GM12878 (cell line): Measurements from ENCODE around the gene TERB1. TPM values are rescaled to one million over a fixed set of nuclear protein-coding genes. Genes with fewer than 3 reads are reported as not detected.

Experiments used
- BACH1 ChIP-seq: fragments of 450-650 bp; IDR thresholded peaks from 2 replicates; pipeline ENCODE4 v1.6.1; 2017; ENCODE audit warnings: mild to moderate bottlenecking, borderline replicate concordance
- BRCA1 ChIP-seq: IDR thresholded peaks from 2 replicates; pipeline ENCODE4 v1.6.1; 2011; ENCODE audit warnings: low read depth, low read length, improper control_type of control experiment
- MAX ChIP-seq: IDR thresholded peaks from 2 replicates; pipeline ENCODE4 v1.6.1; 2012; ENCODE audit warnings: low read depth, low read length, improper control_type of control experiment
- MTA2 ChIP-seq: fragments of 450-650 bp; IDR thresholded peaks from 2 replicates; pipeline ENCODE4 v1.6.1; 2016; ENCODE audit warnings: low read depth, mild to moderate bottlenecking, moderate library complexity
- PBX3 ChIP-seq: IDR thresholded peaks from 2 replicates; pipeline ENCODE4 v1.6.1; 2011; ENCODE audit warnings: mild to moderate bottlenecking, low read depth, low read length, moderate library complexity; ENCODE audit not compliant: insufficient replicate concordance
- POLR2A ChIP-seq: IDR thresholded peaks from 2 replicates; pipeline ENCODE4 v1.6.1; 2011; ENCODE audit warnings: low read depth, mild to moderate bottlenecking, low read length
- RAD51 ChIP-seq: fragments of 450-650 bp; IDR thresholded peaks from 2 replicates; pipeline ENCODE4 v1.6.1; 2016; ENCODE audit warnings: moderate library complexity, mild to moderate bottlenecking, inconsistent platforms
- RB1 ChIP-seq: fragments of 450-650 bp; formaldehyde crosslinking; IDR thresholded peaks from 2 replicates; pipeline ENCODE4 v1.6.1; 2017; ENCODE audit warnings: mild to moderate bottlenecking, borderline replicate concordance
- SKIL ChIP-seq: fragments of 450-650 bp; IDR thresholded peaks from 2 replicates; pipeline ENCODE4 v1.6.1; 2017; ENCODE audit warnings: mild to moderate bottlenecking, low read depth, inconsistent platforms; ENCODE audit not compliant: poor library complexity, severe bottlenecking
- SUPT20H ChIP-seq: IDR thresholded peaks from 2 replicates; pipeline ENCODE4 v1.6.1; 2011; ENCODE audit warnings: low read depth, mild to moderate bottlenecking, low read length, moderate library complexity, borderline replicate concordance; ENCODE audit not compliant: control insufficient read depth
- SUZ12 ChIP-seq: fragments of 200-600 bp; sonication (generic); IDR thresholded peaks from one replicate; pipeline ENCODE4 v1.6.1; 2018; ENCODE audit warnings: antibody characterized with exemption, mild to moderate bottlenecking; ENCODE audit not compliant: unreplicated experiment
- TAF1 ChIP-seq: IDR thresholded peaks from 2 replicates; pipeline ENCODE4 v1.6.1; 2011; ENCODE audit warnings: mild to moderate bottlenecking, low read depth, low read length, borderline replicate concordance
- polyA plus RNA-seq, 11 experiments: library from polyadenylated mRNA; depleted of rRNA in 4 of 11; unstranded in 6 of 11; stranded (reverse) in 5 of 11; fragments of >200 nt; fragmentation: Nextera tagmentation in 4 of 11; fragmentation: Illumina TruSeq in 1 of 11; extraction: Ambion mirVana in 4 of 11; extraction: Trizol in 1 of 11; gene quantifications; 1 replicate in 1 of 11; 2 replicates in 10 of 11; pipeline versions ENCODE4 v1.2.1 to v1.2.3, GENCODE V29; 2011 to 2016; ENCODE audit warnings: inconsistent platforms in 2 of 11, missing spikeins in 2 of 11, low read depth in 1 of 11
- total RNA-seq, 4 experiments: library from RNA; depleted of rRNA in 3 of 4; stranded (reverse); fragments of >200 nt in 3 of 4; fragmentation: Illumina TruSeq in 1 of 4; extraction: Trizol in 1 of 4; gene quantifications; 2 replicates each; pipeline versions ENCODE4 v1.2.1 to v1.2.3, GENCODE V29; 2013 to 2021
- TF ChIP-seq, protein P1 (sequence below): fragments of 450-650 bp; IDR thresholded peaks from 2 replicates; pipeline ENCODE4 v1.6.1; 2017; ENCODE audit warnings: mild to moderate bottlenecking, moderate library complexity
- TF ChIP-seq, protein P2 (sequence below): fragments of 450-650 bp; IDR thresholded peaks from 2 replicates; pipeline ENCODE4 v1.6.1; 2016; ENCODE audit warnings: mild to moderate bottlenecking
- TF ChIP-seq, protein P3 (sequence below): fragments of 150-350 bp; IDR thresholded peaks from 2 replicates; pipeline ENCODE4 v1.6.1; 2014; ENCODE audit warnings: mild to moderate bottlenecking, low read depth, low read length
- TF ChIP-seq, protein P4 (sequence below): IDR thresholded peaks from 2 replicates; pipeline ENCODE4 v1.6.1; 2011; ENCODE audit warnings: low read depth, mild to moderate bottlenecking, low read length, moderate library complexity, borderline replicate concordance; ENCODE audit errors: extremely low read depth

TERB1 gene
- total and polyA plus RNA-seq, 10 of the 15 experiments (the other 5 are each of a cell fraction or from before 2014, with no cell fraction given), result 0.03 to 0.10 (median 0.06) TPM; not detected in 7

DNA sequence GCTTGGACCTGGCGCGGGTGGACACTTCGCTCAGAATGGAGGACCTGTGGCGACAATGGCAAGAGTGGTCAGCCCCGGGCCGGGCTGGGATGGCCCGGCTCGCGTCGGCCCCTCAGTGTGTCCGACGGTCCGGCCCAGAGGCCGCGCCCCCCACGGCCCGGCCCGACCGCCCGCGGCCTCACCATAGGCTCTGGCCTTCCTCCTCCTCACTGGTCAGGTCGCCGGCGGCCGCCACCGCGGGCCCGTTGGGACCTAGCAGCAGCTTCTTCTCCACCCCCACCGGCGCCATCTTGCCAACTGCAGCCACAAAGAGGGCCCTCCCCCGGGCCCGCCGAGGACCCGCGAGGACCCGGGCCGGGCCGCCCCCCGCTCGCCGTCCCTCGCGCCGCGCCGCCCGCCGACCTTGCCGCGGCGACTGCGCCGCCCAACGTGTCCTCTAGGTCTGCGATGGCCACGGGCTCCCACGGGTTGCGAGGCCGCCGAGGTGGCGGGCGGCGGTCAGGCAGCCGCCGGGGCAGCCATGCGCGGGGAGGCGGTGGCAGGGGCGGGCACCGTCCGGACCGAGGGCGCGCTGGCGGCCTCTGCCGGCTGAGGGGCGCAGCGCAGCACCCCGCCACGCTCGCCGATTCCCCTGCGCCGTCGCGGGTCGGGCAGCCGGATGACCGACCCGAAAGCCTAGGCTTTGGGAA, 49.9 kb downstream of the TERB1 start, which contains the start of gene DYNC1LI2 (continued):
- TF ChIP-seq, protein P1, sequence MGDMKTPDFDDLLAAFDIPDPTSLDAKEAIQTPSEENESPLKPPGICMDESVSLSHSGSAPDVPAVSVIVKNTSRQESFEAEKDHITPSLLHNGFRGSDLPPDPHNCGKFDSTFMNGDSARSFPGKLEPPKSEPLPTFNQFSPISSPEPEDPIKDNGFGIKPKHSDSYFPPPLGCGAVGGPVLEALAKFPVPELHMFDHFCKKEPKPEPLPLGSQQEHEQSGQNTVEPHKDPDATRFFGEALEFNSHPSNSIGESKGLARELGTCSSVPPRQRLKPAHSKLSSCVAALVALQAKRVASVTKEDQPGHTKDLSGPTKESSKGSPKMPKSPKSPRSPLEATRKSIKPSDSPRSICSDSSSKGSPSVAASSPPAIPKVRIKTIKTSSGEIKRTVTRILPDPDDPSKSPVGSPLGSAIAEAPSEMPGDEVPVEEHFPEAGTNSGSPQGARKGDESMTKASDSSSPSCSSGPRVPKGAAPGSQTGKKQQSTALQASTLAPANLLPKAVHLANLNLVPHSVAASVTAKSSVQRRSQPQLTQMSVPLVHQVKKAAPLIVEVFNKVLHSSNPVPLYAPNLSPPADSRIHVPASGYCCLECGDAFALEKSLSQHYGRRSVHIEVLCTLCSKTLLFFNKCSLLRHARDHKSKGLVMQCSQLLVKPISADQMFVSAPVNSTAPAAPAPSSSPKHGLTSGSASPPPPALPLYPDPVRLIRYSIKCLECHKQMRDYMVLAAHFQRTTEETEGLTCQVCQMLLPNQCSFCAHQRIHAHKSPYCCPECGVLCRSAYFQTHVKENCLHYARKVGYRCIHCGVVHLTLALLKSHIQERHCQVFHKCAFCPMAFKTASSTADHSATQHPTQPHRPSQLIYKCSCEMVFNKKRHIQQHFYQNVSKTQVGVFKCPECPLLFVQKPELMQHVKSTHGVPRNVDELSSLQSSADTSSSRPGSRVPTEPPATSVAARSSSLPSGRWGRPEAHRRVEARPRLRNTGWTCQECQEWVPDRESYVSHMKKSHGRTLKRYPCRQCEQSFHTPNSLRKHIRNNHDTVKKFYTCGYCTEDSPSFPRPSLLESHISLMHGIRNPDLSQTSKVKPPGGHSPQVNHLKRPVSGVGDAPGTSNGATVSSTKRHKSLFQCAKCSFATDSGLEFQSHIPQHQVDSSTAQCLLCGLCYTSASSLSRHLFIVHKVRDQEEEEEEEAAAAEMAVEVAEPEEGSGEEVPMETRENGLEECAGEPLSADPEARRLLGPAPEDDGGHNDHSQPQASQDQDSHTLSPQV, result peak; percentile 94
- no peak for TF ChIP-seq SUZ12
- no peak for TF ChIP-seq SUPT20H
- TF ChIP-seq RAD51, result no peak
- TF ChIP-seq, protein P2, sequence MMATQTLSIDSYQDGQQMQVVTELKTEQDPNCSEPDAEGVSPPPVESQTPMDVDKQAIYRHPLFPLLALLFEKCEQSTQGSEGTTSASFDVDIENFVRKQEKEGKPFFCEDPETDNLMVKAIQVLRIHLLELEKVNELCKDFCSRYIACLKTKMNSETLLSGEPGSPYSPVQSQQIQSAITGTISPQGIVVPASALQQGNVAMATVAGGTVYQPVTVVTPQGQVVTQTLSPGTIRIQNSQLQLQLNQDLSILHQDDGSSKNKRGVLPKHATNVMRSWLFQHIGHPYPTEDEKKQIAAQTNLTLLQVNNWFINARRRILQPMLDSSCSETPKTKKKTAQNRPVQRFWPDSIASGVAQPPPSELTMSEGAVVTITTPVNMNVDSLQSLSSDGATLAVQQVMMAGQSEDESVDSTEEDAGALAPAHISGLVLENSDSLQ, result no peak
- peak; percentile 99 for TF ChIP-seq RB1
- no peak for TF ChIP-seq SKIL
- peak; percentile 90; the same call in 1 of the 2 replicates for TF ChIP-seq TAF1
- TF ChIP-seq BACH1, result peak; percentile 94
- TF ChIP-seq MAX, result peak; percentile 50; the same call in 1 of the 2 replicates
- TF ChIP-seq POLR2A, result peak; percentile 86
- TF ChIP-seq MTA2, result no peak
- no peak for TF ChIP-seq BRCA1
- TF ChIP-seq, protein P3, sequence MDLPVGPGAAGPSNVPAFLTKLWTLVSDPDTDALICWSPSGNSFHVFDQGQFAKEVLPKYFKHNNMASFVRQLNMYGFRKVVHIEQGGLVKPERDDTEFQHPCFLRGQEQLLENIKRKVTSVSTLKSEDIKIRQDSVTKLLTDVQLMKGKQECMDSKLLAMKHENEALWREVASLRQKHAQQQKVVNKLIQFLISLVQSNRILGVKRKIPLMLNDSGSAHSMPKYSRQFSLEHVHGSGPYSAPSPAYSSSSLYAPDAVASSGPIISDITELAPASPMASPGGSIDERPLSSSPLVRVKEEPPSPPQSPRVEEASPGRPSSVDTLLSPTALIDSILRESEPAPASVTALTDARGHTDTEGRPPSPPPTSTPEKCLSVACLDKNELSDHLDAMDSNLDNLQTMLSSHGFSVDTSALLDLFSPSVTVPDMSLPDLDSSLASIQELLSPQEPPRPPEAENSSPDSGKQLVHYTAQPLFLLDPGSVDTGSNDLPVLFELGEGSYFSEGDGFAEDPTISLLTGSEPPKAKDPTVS, result 0 out of 2 replicates have a peak, but pooled peaks have one; percentile 17
- TF ChIP-seq PBX3, result no peak
- TF ChIP-seq, protein P4, sequence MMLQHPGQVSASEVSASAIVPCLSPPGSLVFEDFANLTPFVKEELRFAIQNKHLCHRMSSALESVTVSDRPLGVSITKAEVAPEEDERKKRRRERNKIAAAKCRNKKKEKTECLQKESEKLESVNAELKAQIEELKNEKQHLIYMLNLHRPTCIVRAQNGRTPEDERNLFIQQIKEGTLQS, result no peak; the same call in 1 of the 2 replicates
